ENCODE measurements around the gene OR5B12. TPM values are rescaled to one million over a fixed set of nuclear protein-coding genes. Genes with fewer than 3 reads are reported as not detected.

The OR5B12 gene
- not detected for polyA plus RNA-seq (2013, experiment 1 of 4)
- not detected for polyA plus RNA-seq (2013, experiment 2 of 4)
- polyA plus RNA-seq (2013, experiment 3 of 4) = not detected
- not detected for polyA plus RNA-seq (2013, experiment 4 of 4)

GRCh38 chr11:58442136-58442535 lies at the start of gene OR5B12:
OR5B12 (minus strand) TSS chr11:58442236; CDS start chr11:58440151, 2,085 bp downstream.
- no peaks in the 10 kb centered on the region for H3K36me3 ChIP-seq (ENCODE audit: control insufficient read depth, insufficient read depth, low read length)
- WGBS, 2 experiments = 69 to 85% methylated on average over 1 of the region's 1 CpG
- no peaks in the 10 kb centered on the region for H3K27me3 ChIP-seq (ENCODE audit: control insufficient read depth, insufficient read depth, low read length, poor library complexity, severe bottlenecking)
- H3K27ac ChIP-seq (ENCODE audit: insufficient read depth, low read depth, low read length, poor library complexity, severe bottlenecking) = no peak within 1 kb of the TSS
- no peaks in the 10 kb centered on the region for H3K4me1 ChIP-seq (ENCODE audit: control insufficient read depth, insufficient read depth, low read length)
- no peaks in the 10 kb centered on the region for H3K9me3 ChIP-seq (ENCODE audit: control insufficient read depth, low read length)
- no peak within 1 kb of the TSS for H3K4me3 ChIP-seq (ENCODE audit: insufficient read depth, low read depth, low read length)

GRCh38 chr11:58490827-58491226 lies 48.8 kb upstream of the OR5B12 start:
- Histone ChIP-seq H3K9me3 (ENCODE audit: control insufficient read depth, low read length) (no peaks in the 10 kb centered on the region), H3K27ac (ENCODE audit: insufficient read depth, low read depth, low read length, poor library complexity, severe bottlenecking) (no peak overlapping the region), H3K4me3 (ENCODE audit: insufficient read depth, low read depth, low read length) (no peak overlapping the region), H3K27me3 (ENCODE audit: control insufficient read depth, insufficient read depth, low read length, poor library complexity, severe bottlenecking) (no peaks in the 10 kb centered on the region), H3K36me3 (ENCODE audit: control insufficient read depth, insufficient read depth, low read length) (no peaks in the 10 kb centered on the region), H3K4me1 (ENCODE audit: control insufficient read depth, insufficient read depth, low read length) (no peaks in the 10 kb centered on the region)
- WGBS, 2 experiments = 100% methylated on average over 2 of the region's 2 CpGs; no CpG with 5 or more reads in 1 of the 2 experiments

- no peak overlapping the region for H3K27ac ChIP-seq (ENCODE audit: insufficient read depth, low read depth, low read length, poor library complexity, severe bottlenecking)
- no peaks in the 10 kb centered on the region for H3K36me3 ChIP-seq (ENCODE audit: control insufficient read depth, insufficient read depth, low read length)
- H3K4me3 ChIP-seq (ENCODE audit: insufficient read depth, low read depth, low read length) = no peak overlapping the region
- no peaks in the 10 kb centered on the region for H3K27me3 ChIP-seq (ENCODE audit: control insufficient read depth, insufficient read depth, low read length, poor library complexity, severe bottlenecking)
- H3K4me1 ChIP-seq (ENCODE audit: control insufficient read depth, insufficient read depth, low read length) = no peaks in the 10 kb centered on the region
- no peaks in the 10 kb centered on the region for H3K9me3 ChIP-seq (ENCODE audit: control insufficient read depth, low read length)
Observed at GRCh38 chr11:58487170-58487569, 45.1 kb upstream of the OR5B12 start.

- 96 to 97% methylated on average over 1 of the region's 1 CpG for WGBS, 2 experiments
- Histone ChIP-seq H3K27ac (ENCODE audit: insufficient read depth, low read depth, low read length, poor library complexity, severe bottlenecking) (no peak overlapping the region), H3K27me3 (ENCODE audit: control insufficient read depth, insufficient read depth, low read length, poor library complexity, severe bottlenecking) (no peaks in the 10 kb centered on the region), H3K9me3 (ENCODE audit: control insufficient read depth, low read length) (no peaks in the 10 kb centered on the region), H3K4me3 (ENCODE audit: insufficient read depth, low read depth, low read length) (no peak overlapping the region), H3K4me1 (ENCODE audit: control insufficient read depth, insufficient read depth, low read length) (no peaks in the 10 kb centered on the region), H3K36me3 (ENCODE audit: control insufficient read depth, insufficient read depth, low read length) (no peaks in the 10 kb centered on the region)
Observed at GRCh38 chr11:58485961-58486360, 43.9 kb upstream of the OR5B12 start.

- Histone ChIP-seq H3K9me3 (ENCODE audit: control insufficient read depth, low read length) (no peaks in the 10 kb centered on the region), H3K4me3 (ENCODE audit: insufficient read depth, low read depth, low read length) (no peak overlapping the region), H3K27ac (ENCODE audit: insufficient read depth, low read depth, low read length, poor library complexity, severe bottlenecking) (no peak overlapping the region), H3K36me3 (ENCODE audit: control insufficient read depth, insufficient read depth, low read length) (no peaks in the 10 kb centered on the region), H3K4me1 (ENCODE audit: control insufficient read depth, insufficient read depth, low read length) (no peaks in the 10 kb centered on the region), H3K27me3 (ENCODE audit: control insufficient read depth, insufficient read depth, low read length, poor library complexity, severe bottlenecking) (no peaks in the 10 kb centered on the region)
Observed at GRCh38 chr11:58471892-58472291, 29.9 kb upstream of the OR5B12 start.

- H3K27me3 ChIP-seq (ENCODE audit: control insufficient read depth, insufficient read depth, low read length, poor library complexity, severe bottlenecking) = no peaks in the 10 kb centered on the region
- no peaks in the 10 kb centered on the region for H3K9me3 ChIP-seq (ENCODE audit: control insufficient read depth, low read length)
- 78 to 86% methylated on average over 1 of the region's 1 CpG for WGBS, 2 experiments
- no peaks in the 10 kb centered on the region for H3K4me1 ChIP-seq (ENCODE audit: control insufficient read depth, insufficient read depth, low read length)
- H3K36me3 ChIP-seq (ENCODE audit: control insufficient read depth, insufficient read depth, low read length) = no peaks in the 10 kb centered on the region
- H3K4me3 ChIP-seq (ENCODE audit: insufficient read depth, low read depth, low read length) = no peak overlapping the region
- H3K27ac ChIP-seq (ENCODE audit: insufficient read depth, low read depth, low read length, poor library complexity, severe bottlenecking) = no peak overlapping the region
Observed at GRCh38 chr11:58466293-58466692, 24.3 kb upstream of the OR5B12 start.

GRCh38 chr11:58465690-58466089 lies 23.7 kb upstream of the OR5B12 start:
- Histone ChIP-seq H3K27me3 (ENCODE audit: control insufficient read depth, insufficient read depth, low read length, poor library complexity, severe bottlenecking) (no peaks in the 10 kb centered on the region), H3K9me3 (ENCODE audit: control insufficient read depth, low read length) (no peaks in the 10 kb centered on the region), H3K27ac (ENCODE audit: insufficient read depth, low read depth, low read length, poor library complexity, severe bottlenecking) (no peak overlapping the region), H3K4me3 (ENCODE audit: insufficient read depth, low read depth, low read length) (no peak overlapping the region), H3K36me3 (ENCODE audit: control insufficient read depth, insufficient read depth, low read length) (no peaks in the 10 kb centered on the region), H3K4me1 (ENCODE audit: control insufficient read depth, insufficient read depth, low read length) (no peaks in the 10 kb centered on the region)
- WGBS, 2 experiments = 75 to 84% methylated on average over 3 of the region's 3 CpGs

- no peaks in the 10 kb centered on the region for H3K9me3 ChIP-seq (ENCODE audit: control insufficient read depth, low read length)
- H3K27ac ChIP-seq (ENCODE audit: insufficient read depth, low read depth, low read length, poor library complexity, severe bottlenecking) = no peak overlapping the region
- H3K4me1 ChIP-seq (ENCODE audit: control insufficient read depth, insufficient read depth, low read length) = no peaks in the 10 kb centered on the region
- no peaks in the 10 kb centered on the region for H3K27me3 ChIP-seq (ENCODE audit: control insufficient read depth, insufficient read depth, low read length, poor library complexity, severe bottlenecking)
- no peaks in the 10 kb centered on the region for H3K36me3 ChIP-seq (ENCODE audit: control insufficient read depth, insufficient read depth, low read length)
- no peak overlapping the region for H3K4me3 ChIP-seq (ENCODE audit: insufficient read depth, low read depth, low read length)
- WGBS, 2 experiments = 70 to 83% methylated on average over 3 of the region's 3 CpGs
Observed at GRCh38 chr11:58451585-58451984, 9.5 kb upstream of the OR5B12 start.

- H3K4me1 ChIP-seq (ENCODE audit: control insufficient read depth, insufficient read depth, low read length) = no peaks in the 10 kb centered on the region
- no peak overlapping the region for H3K27ac ChIP-seq (ENCODE audit: insufficient read depth, low read depth, low read length, poor library complexity, severe bottlenecking)
- H3K36me3 ChIP-seq (ENCODE audit: control insufficient read depth, insufficient read depth, low read length) = no peaks in the 10 kb centered on the region
- H3K4me3 ChIP-seq (ENCODE audit: insufficient read depth, low read depth, low read length) = no peak overlapping the region
- H3K27me3 ChIP-seq (ENCODE audit: control insufficient read depth, insufficient read depth, low read length, poor library complexity, severe bottlenecking) = no peaks in the 10 kb centered on the region
- WGBS, 2 experiments = 92 to 94% methylated on average over 6 of the region's 6 CpGs
- H3K9me3 ChIP-seq (ENCODE audit: control insufficient read depth, low read length) = no peaks in the 10 kb centered on the region
Observed at GRCh38 chr11:58446294-58446693, 4.3 kb upstream of the OR5B12 start.

GRCh38 chr11:58444300-58444699 lies 2.3 kb upstream of the OR5B12 start:
- H3K27me3 ChIP-seq (ENCODE audit: control insufficient read depth, insufficient read depth, low read length, poor library complexity, severe bottlenecking) = no peaks in the 10 kb centered on the region
- no peak overlapping the region for H3K4me3 ChIP-seq (ENCODE audit: insufficient read depth, low read depth, low read length)
- 84 to 91% methylated on average over 2 of the region's 2 CpGs for WGBS, 2 experiments
- H3K4me1 ChIP-seq (ENCODE audit: control insufficient read depth, insufficient read depth, low read length) = no peaks in the 10 kb centered on the region
- H3K9me3 ChIP-seq (ENCODE audit: control insufficient read depth, low read length) = no peaks in the 10 kb centered on the region
- no peaks in the 10 kb centered on the region for H3K36me3 ChIP-seq (ENCODE audit: control insufficient read depth, insufficient read depth, low read length)
- H3K27ac ChIP-seq (ENCODE audit: insufficient read depth, low read depth, low read length, poor library complexity, severe bottlenecking) = no peak overlapping the region

GRCh38 chr11:58438486-58438885 lies 3.5 kb downstream of the OR5B12 start:
- 62 to 67% methylated on average over 4 of the region's 4 CpGs for WGBS, 2 experiments
- H3K4me1 ChIP-seq (ENCODE audit: control insufficient read depth, insufficient read depth, low read length) = no peaks in the 10 kb centered on the region
- H3K4me3 ChIP-seq (ENCODE audit: insufficient read depth, low read depth, low read length) = no peak overlapping the region
- H3K9me3 ChIP-seq (ENCODE audit: control insufficient read depth, low read length) = no peaks in the 10 kb centered on the region
- no peak overlapping the region for H3K27ac ChIP-seq (ENCODE audit: insufficient read depth, low read depth, low read length, poor library complexity, severe bottlenecking)
- H3K36me3 ChIP-seq (ENCODE audit: control insufficient read depth, insufficient read depth, low read length) = no peaks in the 10 kb centered on the region
- H3K27me3 ChIP-seq (ENCODE audit: control insufficient read depth, insufficient read depth, low read length, poor library complexity, severe bottlenecking) = no peaks in the 10 kb centered on the region
